ENCODE results near the gene DPM2.

GRCh38 chr9:127974769-127975261 lies 37.2 kb upstream of the DPM2 start:
- no peak for TF ChIP-seq CTCF (conservative IDR thresholded peaks at IDR 0.05; ENCODE audit: low read depth in 2 of 2)
- TF ChIP-seq EZH2 (IDR thresholded peaks at IDR 0.05; ENCODE audit: low read depth, unreplicated experiment) = no peak
- TF ChIP-seq, protein P1, sequence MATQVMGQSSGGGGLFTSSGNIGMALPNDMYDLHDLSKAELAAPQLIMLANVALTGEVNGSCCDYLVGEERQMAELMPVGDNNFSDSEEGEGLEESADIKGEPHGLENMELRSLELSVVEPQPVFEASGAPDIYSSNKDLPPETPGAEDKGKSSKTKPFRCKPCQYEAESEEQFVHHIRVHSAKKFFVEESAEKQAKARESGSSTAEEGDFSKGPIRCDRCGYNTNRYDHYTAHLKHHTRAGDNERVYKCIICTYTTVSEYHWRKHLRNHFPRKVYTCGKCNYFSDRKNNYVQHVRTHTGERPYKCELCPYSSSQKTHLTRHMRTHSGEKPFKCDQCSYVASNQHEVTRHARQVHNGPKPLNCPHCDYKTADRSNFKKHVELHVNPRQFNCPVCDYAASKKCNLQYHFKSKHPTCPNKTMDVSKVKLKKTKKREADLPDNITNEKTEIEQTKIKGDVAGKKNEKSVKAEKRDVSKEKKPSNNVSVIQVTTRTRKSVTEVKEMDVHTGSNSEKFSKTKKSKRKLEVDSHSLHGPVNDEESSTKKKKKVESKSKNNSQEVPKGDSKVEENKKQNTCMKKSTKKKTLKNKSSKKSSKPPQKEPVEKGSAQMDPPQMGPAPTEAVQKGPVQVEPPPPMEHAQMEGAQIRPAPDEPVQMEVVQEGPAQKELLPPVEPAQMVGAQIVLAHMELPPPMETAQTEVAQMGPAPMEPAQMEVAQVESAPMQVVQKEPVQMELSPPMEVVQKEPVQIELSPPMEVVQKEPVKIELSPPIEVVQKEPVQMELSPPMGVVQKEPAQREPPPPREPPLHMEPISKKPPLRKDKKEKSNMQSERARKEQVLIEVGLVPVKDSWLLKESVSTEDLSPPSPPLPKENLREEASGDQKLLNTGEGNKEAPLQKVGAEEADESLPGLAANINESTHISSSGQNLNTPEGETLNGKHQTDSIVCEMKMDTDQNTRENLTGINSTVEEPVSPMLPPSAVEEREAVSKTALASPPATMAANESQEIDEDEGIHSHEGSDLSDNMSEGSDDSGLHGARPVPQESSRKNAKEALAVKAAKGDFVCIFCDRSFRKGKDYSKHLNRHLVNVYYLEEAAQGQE (IDR thresholded peaks at IDR 0.05; ENCODE audit: unreplicated experiment) = no peak
- no peak for TF ChIP-seq POLR2AphosphoS5 (IDR thresholded peaks at IDR 0.05; ENCODE audit: low read depth)
- no peak for TF ChIP-seq EZH2phosphoT487 (IDR thresholded peaks at IDR 0.05; ENCODE audit: unreplicated experiment)
- no peak for TF ChIP-seq CREB1 (CRISPR knock-in tag; IDR thresholded peaks at IDR 0.05; ENCODE audit: low read depth)
- TF ChIP-seq ETS1 (IDR thresholded peaks at IDR 0.05) = no peak
- TF ChIP-seq ZNF331 (CRISPR knock-in tag; IDR thresholded peaks at IDR 0.05; ENCODE audit: low read depth) = no peak
- no peak for TF ChIP-seq JUNB (IDR thresholded peaks at IDR 0.05; ENCODE audit: unreplicated experiment)
- TF ChIP-seq ZNF114 (CRISPR knock-in tag; IDR thresholded peaks at IDR 0.05) = no peak
- TF ChIP-seq STAT1 (IDR thresholded peaks at IDR 0.05; ENCODE audit: unreplicated experiment) = no peak
- no peak for TF ChIP-seq NANOG (IDR thresholded peaks at IDR 0.05; ENCODE audit: borderline replicate concordance)
- TF ChIP-seq, protein P2, sequence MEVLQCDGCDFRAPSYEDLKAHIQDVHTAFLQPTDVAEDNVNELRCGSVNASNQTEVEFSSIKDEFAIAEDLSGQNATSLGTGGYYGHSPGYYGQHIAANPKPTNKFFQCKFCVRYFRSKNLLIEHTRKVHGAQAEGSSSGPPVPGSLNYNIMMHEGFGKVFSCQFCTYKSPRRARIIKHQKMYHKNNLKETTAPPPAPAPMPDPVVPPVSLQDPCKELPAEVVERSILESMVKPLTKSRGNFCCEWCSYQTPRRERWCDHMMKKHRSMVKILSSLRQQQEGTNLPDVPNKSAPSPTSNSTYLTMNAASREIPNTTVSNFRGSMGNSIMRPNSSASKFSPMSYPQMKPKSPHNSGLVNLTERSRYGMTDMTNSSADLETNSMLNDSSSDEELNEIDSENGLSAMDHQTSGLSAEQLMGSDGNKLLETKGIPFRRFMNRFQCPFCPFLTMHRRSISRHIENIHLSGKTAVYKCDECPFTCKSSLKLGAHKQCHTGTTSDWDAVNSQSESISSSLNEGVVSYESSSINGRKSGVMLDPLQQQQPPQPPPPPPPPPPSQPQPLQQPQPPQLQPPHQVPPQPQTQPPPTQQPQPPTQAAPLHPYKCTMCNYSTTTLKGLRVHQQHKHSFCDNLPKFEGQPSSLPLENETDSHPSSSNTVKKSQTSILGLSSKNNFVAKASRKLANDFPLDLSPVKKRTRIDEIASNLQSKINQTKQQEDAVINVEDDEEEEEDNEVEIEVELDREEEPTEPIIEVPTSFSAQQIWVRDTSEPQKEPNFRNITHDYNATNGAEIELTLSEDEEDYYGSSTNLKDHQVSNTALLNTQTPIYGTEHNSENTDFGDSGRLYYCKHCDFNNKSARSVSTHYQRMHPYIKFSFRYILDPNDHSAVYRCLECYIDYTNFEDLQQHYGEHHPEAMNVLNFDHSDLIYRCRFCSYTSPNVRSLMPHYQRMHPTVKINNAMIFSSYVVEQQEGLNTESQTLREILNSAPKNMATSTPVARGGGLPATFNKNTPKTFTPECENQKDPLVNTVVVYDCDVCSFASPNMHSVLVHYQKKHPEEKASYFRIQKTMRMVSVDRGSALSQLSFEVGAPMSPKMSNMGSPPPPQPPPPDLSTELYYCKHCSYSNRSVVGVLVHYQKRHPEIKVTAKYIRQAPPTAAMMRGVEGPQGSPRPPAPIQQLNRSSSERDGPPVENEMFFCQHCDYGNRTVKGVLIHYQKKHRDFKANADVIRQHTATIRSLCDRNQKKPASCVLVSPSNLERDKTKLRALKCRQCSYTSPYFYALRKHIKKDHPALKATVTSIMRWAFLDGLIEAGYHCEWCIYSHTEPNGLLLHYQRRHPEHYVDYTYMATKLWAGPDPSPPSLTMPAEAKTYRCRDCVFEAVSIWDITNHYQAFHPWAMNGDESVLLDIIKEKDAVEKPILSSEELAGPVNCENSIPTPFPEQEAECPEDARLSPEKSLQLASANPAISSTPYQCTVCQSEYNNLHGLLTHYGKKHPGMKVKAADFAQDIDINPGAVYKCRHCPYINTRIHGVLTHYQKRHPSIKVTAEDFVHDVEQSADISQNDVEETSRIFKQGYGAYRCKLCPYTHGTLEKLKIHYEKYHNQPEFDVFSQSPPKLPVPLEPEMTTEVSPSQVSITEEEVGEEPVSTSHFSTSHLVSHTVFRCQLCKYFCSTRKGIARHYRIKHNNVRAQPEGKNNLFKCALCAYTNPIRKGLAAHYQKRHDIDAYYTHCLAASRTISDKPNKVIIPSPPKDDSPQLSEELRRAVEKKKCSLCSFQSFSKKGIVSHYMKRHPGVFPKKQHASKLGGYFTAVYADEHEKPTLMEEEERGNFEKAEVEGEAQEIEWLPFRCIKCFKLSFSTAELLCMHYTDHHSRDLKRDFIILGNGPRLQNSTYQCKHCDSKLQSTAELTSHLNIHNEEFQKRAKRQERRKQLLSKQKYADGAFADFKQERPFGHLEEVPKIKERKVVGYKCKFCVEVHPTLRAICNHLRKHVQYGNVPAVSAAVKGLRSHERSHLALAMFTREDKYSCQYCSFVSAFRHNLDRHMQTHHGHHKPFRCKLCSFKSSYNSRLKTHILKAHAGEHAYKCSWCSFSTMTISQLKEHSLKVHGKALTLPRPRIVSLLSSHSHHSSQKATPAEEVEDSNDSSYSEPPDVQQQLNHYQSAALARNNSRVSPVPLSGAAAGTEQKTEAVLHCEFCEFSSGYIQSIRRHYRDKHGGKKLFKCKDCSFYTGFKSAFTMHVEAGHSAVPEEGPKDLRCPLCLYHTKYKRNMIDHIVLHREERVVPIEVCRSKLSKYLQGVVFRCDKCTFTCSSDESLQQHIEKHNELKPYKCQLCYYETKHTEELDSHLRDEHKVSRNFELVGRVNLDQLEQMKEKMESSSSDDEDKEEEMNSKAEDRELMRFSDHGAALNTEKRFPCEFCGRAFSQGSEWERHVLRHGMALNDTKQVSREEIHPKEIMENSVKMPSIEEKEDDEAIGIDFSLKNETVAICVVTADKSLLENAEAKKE (CRISPR knock-in tag; IDR thresholded peaks at IDR 0.05) = no peak
